Fibroblast of lung (primary cell): ENCODE measurements around the gene ARHGEF11.

Source experiments
- CTCF ChIP-seq, 2 donors: IDR thresholded peaks in 1 of 2; conservative IDR thresholded peaks in 1 of 2; 1 replicate in 1 of 2; 2 replicates in 1 of 2; pipeline ENCODE4 v1.5.1; 2011 to 2012; ENCODE audit warnings: low read length in 2 of 2, control low read depth in 1 of 2, inconsistent platforms in 1 of 2, low read depth in 1 of 2, mild to moderate bottlenecking in 1 of 2
- EZH2 ChIP-seq: IDR thresholded peaks from 2 replicates; pipeline ENCODE4 v1.5.1; 2012; ENCODE audit warnings: low read length, control low read depth, mild to moderate bottlenecking; ENCODE audit errors: missing control alignments

DNA sequence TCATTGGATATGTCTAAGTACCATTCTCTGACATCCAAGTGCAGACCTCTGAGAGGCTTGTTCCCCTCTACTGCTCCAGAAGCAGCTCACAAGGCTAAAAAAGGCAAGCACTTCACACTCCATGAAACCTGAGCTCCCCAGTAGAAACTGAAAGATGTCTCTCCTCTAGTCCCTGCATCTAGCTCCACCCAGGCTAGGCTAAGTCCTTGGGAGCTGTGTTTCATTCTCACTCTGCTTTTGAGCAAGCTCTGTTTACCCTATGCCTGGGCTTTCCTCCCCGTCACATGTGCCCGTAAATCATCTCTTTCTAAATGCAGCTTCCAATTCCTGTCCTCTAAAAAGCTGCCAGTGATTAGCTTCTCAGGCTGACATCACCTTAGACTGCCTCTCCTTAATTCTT lies 86.1 kb downstream of the ARHGEF11 start:
- no peak for TF ChIP-seq CTCF (conservative IDR thresholded peaks at IDR 0.05 in 1 of 2, IDR thresholded peaks at IDR 0.05 in 1 of 2; ENCODE audit: low read depth in 1 of 2, low read length in 2 of 2)
- TF ChIP-seq EZH2: no peak
